Stimulated activated CD8-positive, alpha-beta memory T cell treated with anti-CD3 and anti-CD28 coated beads, Interleukin-4, amount 100 ng/mL, for 1 hour (primary cell): ENCODE data around the gene ACSBG1.
A peak's percentile ranks its signal among the peaks of the same experiment; 100 is the strongest.

ENCODE experiments used
- DNase-seq, 2 donors: peaks; one replicate each; pipeline ENCODE4 v3.0.0-alpha.2; 2020; ENCODE audit warnings: low read depth in 2 of 2, low spot score in 1 of 2

ACSBG1 gene

DNA sequence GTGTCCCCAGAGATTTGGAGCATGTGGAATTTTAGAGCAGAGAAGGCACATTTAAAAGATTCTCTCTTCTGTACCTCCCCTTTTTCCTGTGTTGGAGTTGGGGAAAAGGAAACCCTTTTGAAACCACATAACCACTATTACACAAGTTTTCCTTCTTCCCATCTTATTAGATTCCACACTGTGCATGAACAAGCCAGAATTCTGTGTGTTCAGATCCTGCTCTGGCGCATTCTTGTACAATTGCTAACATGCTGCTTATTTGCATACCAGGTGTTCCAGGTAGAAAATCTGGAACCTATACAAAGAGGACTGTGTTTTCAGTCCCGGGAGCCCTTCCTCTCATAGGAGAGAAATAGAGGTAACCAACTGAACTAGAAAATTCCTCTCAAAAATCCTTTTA lies 100.6 kb downstream of the ACSBG1 start:
- no peak for DNase-seq

DNA sequence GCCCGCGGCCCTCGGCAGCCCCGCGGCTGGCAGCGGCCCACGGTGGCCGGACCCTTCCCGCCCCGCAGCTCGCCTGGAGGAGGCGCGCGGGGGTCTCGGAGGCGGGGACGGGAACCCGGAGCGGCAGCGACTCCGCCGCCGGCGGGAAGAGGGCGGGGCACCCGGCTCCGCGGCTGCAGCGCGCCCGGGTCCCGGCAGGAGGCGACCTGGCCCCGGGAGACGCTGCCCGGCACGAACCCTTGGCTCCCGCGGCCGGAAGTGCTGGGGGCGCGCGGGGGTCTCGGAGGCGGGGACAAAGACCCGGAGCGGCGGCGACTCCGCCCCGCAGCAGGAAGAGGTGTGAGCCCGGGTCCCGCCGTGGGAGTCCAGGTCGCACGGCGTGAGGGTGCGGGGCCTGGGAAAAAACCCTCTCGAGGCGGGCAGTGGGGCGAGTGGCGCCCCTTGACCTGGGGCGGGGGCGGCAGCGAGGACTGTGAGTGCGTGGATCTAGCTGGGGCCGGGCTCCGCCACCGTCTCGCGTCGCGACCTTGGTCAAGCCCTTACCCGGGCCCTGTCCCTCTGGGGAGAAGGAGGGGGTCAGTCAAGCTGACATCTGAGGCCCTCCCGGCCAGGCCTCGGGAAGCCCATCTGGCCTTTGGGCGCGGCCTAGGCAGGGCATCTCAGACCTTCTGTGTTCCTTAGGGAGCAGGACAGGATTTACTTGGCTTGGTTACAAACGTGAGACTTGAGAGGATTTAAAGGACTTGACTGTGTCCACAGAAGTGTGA lies 102.9 kb downstream of the ACSBG1 start, which contains the start of gene CIB2:
CIB2 (minus strand) TSS at position 151 of the 767 bp plus-strand sequence. CDS start 230 bp downstream, outside the sequence.
- peak; percentile 37 to 52 for DNase-seq

DNA sequence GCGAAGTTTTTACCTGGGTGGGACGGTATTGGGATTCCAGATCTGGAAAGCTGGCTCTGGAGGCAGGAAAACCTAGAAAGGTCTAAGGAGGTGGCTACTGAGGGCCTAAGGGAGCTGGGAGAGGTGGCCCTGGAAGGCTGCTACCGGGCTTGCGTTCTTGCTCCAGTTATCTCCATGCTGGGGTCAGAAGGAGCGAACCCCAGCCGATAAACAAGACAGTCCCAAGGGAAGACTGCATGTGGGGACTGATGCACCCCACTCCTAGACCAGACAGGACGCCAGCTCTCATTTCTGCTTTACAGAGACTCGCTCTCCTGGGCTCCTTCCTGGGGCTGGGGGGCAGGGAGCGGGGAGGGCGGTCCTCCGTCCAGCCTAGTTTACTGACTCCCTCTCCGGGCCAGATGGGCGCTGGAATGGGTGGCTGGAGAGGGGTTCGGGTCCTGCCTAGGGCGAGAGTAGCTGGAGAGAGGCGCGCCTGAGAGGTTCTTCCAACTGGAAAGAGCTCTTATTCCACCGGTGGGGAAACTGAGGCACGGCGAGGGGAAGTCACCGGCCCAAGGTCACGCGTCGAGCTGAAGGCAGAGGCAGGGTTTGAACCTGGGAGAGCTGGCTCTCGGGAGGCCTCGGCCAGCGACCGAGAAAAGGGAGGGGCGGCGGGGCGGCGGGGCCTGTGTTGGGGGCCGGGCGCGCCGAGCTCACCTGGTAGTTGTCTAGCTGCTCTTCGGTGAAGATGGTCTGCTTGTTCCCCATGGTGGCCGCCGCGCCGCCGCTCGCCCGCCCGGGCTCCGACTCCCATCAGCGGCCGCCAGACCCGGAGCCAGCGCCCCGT lies 103.7 kb downstream of the ACSBG1 start:
- no peak for DNase-seq

- DNase-seq, result no peak
Measured at GRCh38 chr15:78129751-78130287, 104.5 kb downstream of the ACSBG1 start.

- no peak for DNase-seq
Measured at GRCh38 chr15:78129077-78129750, 105.2 kb downstream of the ACSBG1 start.

GRCh38 chr15:78127882-78128281 lies 106.5 kb downstream of the ACSBG1 start:
- DNase-seq, result no peak

DNA sequence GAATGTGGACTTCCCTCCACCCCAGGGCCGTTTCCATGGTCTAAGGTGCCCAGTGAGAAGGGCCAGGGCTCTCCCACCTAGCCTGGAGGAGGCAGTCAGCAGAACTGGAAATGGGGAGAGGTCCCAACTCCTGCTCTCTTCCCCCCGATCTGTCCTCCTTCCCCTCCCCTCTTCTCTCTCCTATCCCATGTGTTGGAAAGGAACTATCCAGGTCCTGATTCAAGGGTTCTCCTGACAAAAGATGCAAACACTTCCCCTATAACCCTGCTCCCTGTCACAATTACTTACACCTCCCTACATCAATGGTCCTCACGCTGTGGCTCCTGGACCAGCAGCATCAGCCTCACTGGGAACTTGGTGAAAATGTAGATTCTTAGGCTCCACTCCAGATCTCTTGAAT lies 109.1 kb downstream of the ACSBG1 start:
- DNase-seq, result no peak

DNA sequence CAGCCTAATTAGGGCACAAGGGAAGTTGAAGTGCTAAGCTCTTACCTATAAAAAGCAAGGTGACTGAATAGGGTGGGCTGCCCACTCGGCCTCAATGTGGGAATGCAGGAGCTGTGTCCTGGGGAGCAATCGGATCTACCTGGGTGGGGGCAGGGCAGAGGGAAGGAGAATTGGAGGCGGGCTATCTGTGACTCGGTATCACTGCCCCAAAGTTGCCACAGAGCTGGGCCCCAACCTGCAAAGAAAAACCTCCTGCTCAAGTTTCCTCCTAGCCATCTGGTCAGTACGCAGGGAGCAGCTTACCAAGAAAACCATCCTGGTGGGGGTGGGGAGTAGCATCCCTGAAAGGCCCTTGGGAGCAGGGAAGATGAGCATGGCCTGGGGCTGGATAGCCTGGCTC lies 113.8 kb downstream of the ACSBG1 start:
- no peak for DNase-seq
